NT2/D1 (cell line): ENCODE data around the gene BCAS3.

Source experiments
- DNase-seq: peaks from one replicate; pipeline ENCODE4 v3.0.0-alpha.2; 2011; ENCODE audit warnings: low read depth, low spot score
- H3K27me3 ChIP-seq: 2 replicates; pipeline ENCODE4 v1.6.0; 2011; ENCODE audit warnings: mild to moderate bottlenecking; ENCODE audit not compliant: insufficient read length, insufficient read depth
- H3K36me3 ChIP-seq: 2 replicates; pipeline ENCODE4 v1.6.1; 2011; ENCODE audit warnings: mild to moderate bottlenecking, low read length, mixed read lengths; ENCODE audit not compliant: insufficient read depth, insufficient read length
- H3K4me1 ChIP-seq: 2 replicates; pipeline ENCODE4 v1.5.1; 2011; ENCODE audit not compliant: insufficient read depth, insufficient read length
- H3K4me3 ChIP-seq: 2 replicates; pipeline ENCODE4 v1.5.1; 2011; ENCODE audit warnings: low read depth; ENCODE audit not compliant: insufficient read length
- H3K9ac ChIP-seq: 2 replicates; pipeline ENCODE4 v1.6.0; 2011; ENCODE audit warnings: low read depth; ENCODE audit not compliant: insufficient read length
- H3K9me3 ChIP-seq: 2 replicates; pipeline ENCODE4 v1.5.1; 2011; ENCODE audit warnings: mild to moderate bottlenecking, low read length; ENCODE audit not compliant: insufficient read depth
- SUZ12 ChIP-seq: IDR thresholded peaks from 2 replicates; pipeline ENCODE4 v1.6.1; 2011; ENCODE audit not compliant: insufficient read length, insufficient read depth; ENCODE audit errors: extremely low read depth
- YY1 ChIP-seq: IDR thresholded peaks from 2 replicates; pipeline ENCODE4 v1.6.1; 2011; ENCODE audit not compliant: insufficient read length, insufficient read depth
- ZNF274 ChIP-seq: IDR thresholded peaks from 2 replicates; pipeline ENCODE4 v1.6.1; 2011; ENCODE audit warnings: mild to moderate bottlenecking, low read depth, low read length

Gene BCAS3

GRCh38 chr17:61155590-61156237 lies 478.1 kb downstream of the BCAS3 start:
- H3K4me1 ChIP-seq, result peaks cover 2% of the 10 kb centered on the region
- H3K36me3 ChIP-seq, result no peaks in the 10 kb centered on the region
- TF ChIP-seq ZNF274 (no peak), YY1 (no peak), SUZ12 (no peak)
- no peaks in the 10 kb centered on the region for H3K9me3 ChIP-seq
- H3K4me3 ChIP-seq, result no peak overlapping the region
- DNase-seq, result no peak
- H3K27me3 ChIP-seq, result no peaks in the 10 kb centered on the region
- no peak overlapping the region for H3K9ac ChIP-seq

- no peaks in the 10 kb centered on the region for H3K27me3 ChIP-seq
- H3K36me3 ChIP-seq, result no peaks in the 10 kb centered on the region
- H3K4me1 ChIP-seq, result peaks cover 2% of the 10 kb centered on the region
- no peak overlapping the region for H3K4me3 ChIP-seq
- no peaks in the 10 kb centered on the region for H3K9me3 ChIP-seq
- no peak for DNase-seq
- no peak overlapping the region for H3K9ac ChIP-seq
- TF ChIP-seq YY1, result no peak
- no peak for TF ChIP-seq ZNF274
- TF ChIP-seq SUZ12, result no peak
Observed at GRCh38 chr17:61157246-61157886, 479.7 kb downstream of the BCAS3 start.

GRCh38 chr17:61158376-61158775 lies 480.7 kb downstream of the BCAS3 start:
- no peaks in the 10 kb centered on the region for H3K9me3 ChIP-seq
- H3K9ac ChIP-seq, result no peak overlapping the region
- H3K4me3 ChIP-seq, result no peak overlapping the region
- no peaks in the 10 kb centered on the region for H3K36me3 ChIP-seq
- H3K27me3 ChIP-seq, result no peaks in the 10 kb centered on the region
- peaks cover 2% of the 10 kb centered on the region for H3K4me1 ChIP-seq
- DNase-seq, result no peak
- no peak for TF ChIP-seq SUZ12
- no peak for TF ChIP-seq ZNF274
- no peak for TF ChIP-seq YY1

GRCh38 chr17:61159221-61159814 lies 481.7 kb downstream of the BCAS3 start:
- H3K27me3 ChIP-seq, result no peaks in the 10 kb centered on the region
- no peak overlapping the region for H3K9ac ChIP-seq
- no peaks in the 10 kb centered on the region for H3K36me3 ChIP-seq
- H3K4me1 ChIP-seq, result peaks cover 2% of the 10 kb centered on the region
- no peak for DNase-seq
- H3K4me3 ChIP-seq, result no peak overlapping the region
- TF ChIP-seq YY1 (no peak), ZNF274 (no peak)
- H3K9me3 ChIP-seq, result peaks cover 2% of the 10 kb centered on the region; the same call in 1 of the 2 replicates

GRCh38 chr17:61160204-61160603 lies 482.6 kb downstream of the BCAS3 start:
- peaks cover 2% of the 10 kb centered on the region for H3K4me1 ChIP-seq
- no peak overlapping the region for H3K4me3 ChIP-seq
- H3K9me3 ChIP-seq, result peaks cover 5% of the 10 kb centered on the region; the same call in 1 of the 2 replicates
- no peaks in the 10 kb centered on the region for H3K27me3 ChIP-seq
- H3K9ac ChIP-seq, result no peak overlapping the region
- TF ChIP-seq ZNF274 (no peak), SUZ12 (no peak), YY1 (no peak)
- no peak for DNase-seq
- H3K36me3 ChIP-seq, result no peaks in the 10 kb centered on the region

- H3K27me3 ChIP-seq, result no peaks in the 10 kb centered on the region
- no peak overlapping the region for H3K9ac ChIP-seq
- no peak for DNase-seq
- H3K4me3 ChIP-seq, result no peak overlapping the region
- H3K4me1 ChIP-seq, result peaks cover 2% of the 10 kb centered on the region
- no peak for TF ChIP-seq ZNF274
- no peak for TF ChIP-seq SUZ12
- no peak for TF ChIP-seq YY1
- H3K9me3 ChIP-seq, result peaks cover 5% of the 10 kb centered on the region; the same call in 1 of the 2 replicates
- no peaks in the 10 kb centered on the region for H3K36me3 ChIP-seq
Observed at GRCh38 chr17:61160789-61161445, 483.3 kb downstream of the BCAS3 start.
